ENCODE measurements around the gene PPM1J. TPM values are rescaled to one million over a fixed set of nuclear protein-coding genes. Genes with fewer than 3 reads are reported as not detected.

The PPM1J gene
- total and polyA plus RNA-seq, 2 of the 8 experiments (the other 6 are each of a cell fraction or from before 2014, with no cell fraction given): 19.4 to 31.6 TPM

GRCh38 chr1:112704934-112705627 lies 10.1 kb downstream of the PPM1J start (continued):
- TF ChIP-seq, protein P1, sequence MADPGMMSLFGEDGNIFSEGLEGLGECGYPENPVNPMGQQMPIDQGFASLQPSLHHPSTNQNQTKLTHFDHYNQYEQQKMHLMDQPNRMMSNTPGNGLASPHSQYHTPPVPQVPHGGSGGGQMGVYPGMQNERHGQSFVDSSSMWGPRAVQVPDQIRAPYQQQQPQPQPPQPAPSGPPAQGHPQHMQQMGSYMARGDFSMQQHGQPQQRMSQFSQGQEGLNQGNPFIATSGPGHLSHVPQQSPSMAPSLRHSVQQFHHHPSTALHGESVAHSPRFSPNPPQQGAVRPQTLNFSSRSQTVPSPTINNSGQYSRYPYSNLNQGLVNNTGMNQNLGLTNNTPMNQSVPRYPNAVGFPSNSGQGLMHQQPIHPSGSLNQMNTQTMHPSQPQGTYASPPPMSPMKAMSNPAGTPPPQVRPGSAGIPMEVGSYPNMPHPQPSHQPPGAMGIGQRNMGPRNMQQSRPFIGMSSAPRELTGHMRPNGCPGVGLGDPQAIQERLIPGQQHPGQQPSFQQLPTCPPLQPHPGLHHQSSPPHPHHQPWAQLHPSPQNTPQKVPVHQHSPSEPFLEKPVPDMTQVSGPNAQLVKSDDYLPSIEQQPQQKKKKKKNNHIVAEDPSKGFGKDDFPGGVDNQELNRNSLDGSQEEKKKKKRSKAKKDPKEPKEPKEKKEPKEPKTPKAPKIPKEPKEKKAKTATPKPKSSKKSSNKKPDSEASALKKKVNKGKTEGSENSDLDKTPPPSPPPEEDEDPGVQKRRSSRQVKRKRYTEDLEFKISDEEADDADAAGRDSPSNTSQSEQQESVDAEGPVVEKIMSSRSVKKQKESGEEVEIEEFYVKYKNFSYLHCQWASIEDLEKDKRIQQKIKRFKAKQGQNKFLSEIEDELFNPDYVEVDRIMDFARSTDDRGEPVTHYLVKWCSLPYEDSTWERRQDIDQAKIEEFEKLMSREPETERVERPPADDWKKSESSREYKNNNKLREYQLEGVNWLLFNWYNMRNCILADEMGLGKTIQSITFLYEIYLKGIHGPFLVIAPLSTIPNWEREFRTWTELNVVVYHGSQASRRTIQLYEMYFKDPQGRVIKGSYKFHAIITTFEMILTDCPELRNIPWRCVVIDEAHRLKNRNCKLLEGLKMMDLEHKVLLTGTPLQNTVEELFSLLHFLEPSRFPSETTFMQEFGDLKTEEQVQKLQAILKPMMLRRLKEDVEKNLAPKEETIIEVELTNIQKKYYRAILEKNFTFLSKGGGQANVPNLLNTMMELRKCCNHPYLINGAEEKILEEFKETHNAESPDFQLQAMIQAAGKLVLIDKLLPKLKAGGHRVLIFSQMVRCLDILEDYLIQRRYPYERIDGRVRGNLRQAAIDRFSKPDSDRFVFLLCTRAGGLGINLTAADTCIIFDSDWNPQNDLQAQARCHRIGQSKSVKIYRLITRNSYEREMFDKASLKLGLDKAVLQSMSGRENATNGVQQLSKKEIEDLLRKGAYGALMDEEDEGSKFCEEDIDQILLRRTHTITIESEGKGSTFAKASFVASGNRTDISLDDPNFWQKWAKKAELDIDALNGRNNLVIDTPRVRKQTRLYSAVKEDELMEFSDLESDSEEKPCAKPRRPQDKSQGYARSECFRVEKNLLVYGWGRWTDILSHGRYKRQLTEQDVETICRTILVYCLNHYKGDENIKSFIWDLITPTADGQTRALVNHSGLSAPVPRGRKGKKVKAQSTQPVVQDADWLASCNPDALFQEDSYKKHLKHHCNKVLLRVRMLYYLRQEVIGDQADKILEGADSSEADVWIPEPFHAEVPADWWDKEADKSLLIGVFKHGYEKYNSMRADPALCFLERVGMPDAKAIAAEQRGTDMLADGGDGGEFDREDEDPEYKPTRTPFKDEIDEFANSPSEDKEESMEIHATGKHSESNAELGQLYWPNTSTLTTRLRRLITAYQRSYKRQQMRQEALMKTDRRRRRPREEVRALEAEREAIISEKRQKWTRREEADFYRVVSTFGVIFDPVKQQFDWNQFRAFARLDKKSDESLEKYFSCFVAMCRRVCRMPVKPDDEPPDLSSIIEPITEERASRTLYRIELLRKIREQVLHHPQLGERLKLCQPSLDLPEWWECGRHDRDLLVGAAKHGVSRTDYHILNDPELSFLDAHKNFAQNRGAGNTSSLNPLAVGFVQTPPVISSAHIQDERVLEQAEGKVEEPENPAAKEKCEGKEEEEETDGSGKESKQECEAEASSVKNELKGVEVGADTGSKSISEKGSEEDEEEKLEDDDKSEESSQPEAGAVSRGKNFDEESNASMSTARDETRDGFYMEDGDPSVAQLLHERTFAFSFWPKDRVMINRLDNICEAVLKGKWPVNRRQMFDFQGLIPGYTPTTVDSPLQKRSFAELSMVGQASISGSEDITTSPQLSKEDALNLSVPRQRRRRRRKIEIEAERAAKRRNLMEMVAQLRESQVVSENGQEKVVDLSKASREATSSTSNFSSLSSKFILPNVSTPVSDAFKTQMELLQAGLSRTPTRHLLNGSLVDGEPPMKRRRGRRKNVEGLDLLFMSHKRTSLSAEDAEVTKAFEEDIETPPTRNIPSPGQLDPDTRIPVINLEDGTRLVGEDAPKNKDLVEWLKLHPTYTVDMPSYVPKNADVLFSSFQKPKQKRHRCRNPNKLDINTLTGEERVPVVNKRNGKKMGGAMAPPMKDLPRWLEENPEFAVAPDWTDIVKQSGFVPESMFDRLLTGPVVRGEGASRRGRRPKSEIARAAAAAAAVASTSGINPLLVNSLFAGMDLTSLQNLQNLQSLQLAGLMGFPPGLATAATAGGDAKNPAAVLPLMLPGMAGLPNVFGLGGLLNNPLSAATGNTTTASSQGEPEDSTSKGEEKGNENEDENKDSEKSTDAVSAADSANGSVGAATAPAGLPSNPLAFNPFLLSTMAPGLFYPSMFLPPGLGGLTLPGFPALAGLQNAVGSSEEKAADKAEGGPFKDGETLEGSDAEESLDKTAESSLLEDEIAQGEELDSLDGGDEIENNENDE (IDR thresholded peaks at IDR 0.05; ENCODE audit: insufficient replicate concordance, low read length): no peak
- TF ChIP-seq EZH2 (IDR thresholded peaks at IDR 0.05; ENCODE audit: low read depth, low read length, severe bottlenecking) (no peak), RNF2 (IDR thresholded peaks at IDR 0.05; ENCODE audit: borderline replicate concordance, low read depth, low read length, missing control alignments, poor library complexity, severe bottlenecking) (no peak), KDM1A (IDR thresholded peaks at IDR 0.05; ENCODE audit: borderline replicate concordance, low read length) (no peak), TAF1 (IDR thresholded peaks at IDR 0.05; ENCODE audit: low read depth, low read length) (0 out of 2 replicates have a peak, but pooled peaks have one; percentile 22), TBP (IDR thresholded peaks at IDR 0.05; ENCODE audit: low read depth, low read length) (no peak), SRF (IDR thresholded peaks at IDR 0.05; ENCODE audit: low read depth, low read length) (no peak), POLR2A (IDR thresholded peaks at IDR 0.05; ENCODE audit: control extremely low read depth in 1 of 2, low read depth in 2 of 2, low read length in 2 of 2) (peak in 1 of 2 experiments; percentile 47; a peak in 2 of 3 replicates), SUZ12 (IDR thresholded peaks at IDR 0.05; ENCODE audit: low read length) (no peak), SIRT6 (IDR thresholded peaks at IDR 0.05; ENCODE audit: low read length) (no peak), JUN (IDR thresholded peaks at IDR 0.05; ENCODE audit: low read depth, low read length) (no peak)

Measured in H1 (cell line).